ENCODE measurements around the gene PLOD3. TPM values are rescaled to one million over a fixed set of nuclear protein-coding genes. Genes with fewer than 3 reads are reported as not detected.
A peak's percentile ranks its signal among the peaks of the same experiment; 100 is the strongest.

PLOD3 gene
- total and polyA plus RNA-seq, 8 donors, result 12.4 to 260 (median 31.2) TPM

DNA sequence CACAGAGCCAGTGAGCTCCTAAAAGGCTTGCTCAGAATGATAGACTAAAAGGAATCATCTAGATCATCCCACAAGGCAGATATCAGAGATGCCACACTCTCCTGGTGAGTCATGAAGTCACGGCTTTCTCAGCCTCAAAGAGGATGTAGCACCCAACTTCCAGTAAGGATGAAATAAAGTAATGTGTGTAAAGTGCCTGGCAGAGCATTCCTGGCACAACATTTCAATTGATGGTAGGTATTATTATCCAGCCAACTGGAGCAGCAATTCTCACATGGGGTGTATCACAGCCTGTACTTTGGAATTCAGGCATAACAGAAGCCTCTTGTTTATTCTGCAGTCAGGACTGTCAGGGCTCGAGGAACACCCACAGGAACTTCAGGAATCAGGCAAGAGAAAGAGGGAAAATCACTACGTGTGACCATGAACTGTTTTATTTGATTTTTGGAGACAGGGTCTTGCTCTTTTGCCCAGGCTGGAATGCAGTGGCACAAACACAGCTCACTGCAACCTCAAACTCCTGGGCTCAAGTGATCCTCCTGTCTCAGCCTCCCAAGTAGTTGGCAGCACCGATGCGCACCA lies 32.0 kb downstream of the PLOD3 start:
- Histone ChIP-seq H3K36me3 (no peaks in the 10 kb centered on the region), H3K4me3 (no peak overlapping the region), H3K4me1 (peaks cover 0 to 8% (median under 1%) of the 10 kb centered on the region in 4 donors), H3K27ac (no peak overlapping the region), H3K27me3 (peaks cover 2 to 65% (median 22%) of the 10 kb centered on the region in 3 donors), H3K9me3 (no peaks in the 10 kb centered on the region)
- 47 to 51% (median 49%) methylated on average over 5 of the region's 5 CpGs for WGBS, 5 donors
- intact Hi-C loops (cut with DNase I; ENCODE audit: low total_unique reads), result no loop called here
- TF ChIP-seq, protein P1, sequence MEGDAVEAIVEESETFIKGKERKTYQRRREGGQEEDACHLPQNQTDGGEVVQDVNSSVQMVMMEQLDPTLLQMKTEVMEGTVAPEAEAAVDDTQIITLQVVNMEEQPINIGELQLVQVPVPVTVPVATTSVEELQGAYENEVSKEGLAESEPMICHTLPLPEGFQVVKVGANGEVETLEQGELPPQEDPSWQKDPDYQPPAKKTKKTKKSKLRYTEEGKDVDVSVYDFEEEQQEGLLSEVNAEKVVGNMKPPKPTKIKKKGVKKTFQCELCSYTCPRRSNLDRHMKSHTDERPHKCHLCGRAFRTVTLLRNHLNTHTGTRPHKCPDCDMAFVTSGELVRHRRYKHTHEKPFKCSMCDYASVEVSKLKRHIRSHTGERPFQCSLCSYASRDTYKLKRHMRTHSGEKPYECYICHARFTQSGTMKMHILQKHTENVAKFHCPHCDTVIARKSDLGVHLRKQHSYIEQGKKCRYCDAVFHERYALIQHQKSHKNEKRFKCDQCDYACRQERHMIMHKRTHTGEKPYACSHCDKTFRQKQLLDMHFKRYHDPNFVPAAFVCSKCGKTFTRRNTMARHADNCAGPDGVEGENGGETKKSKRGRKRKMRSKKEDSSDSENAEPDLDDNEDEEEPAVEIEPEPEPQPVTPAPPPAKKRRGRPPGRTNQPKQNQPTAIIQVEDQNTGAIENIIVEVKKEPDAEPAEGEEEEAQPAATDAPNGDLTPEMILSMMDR (IDR thresholded peaks at IDR 0.05), result no peak
- no peak for TF ChIP-seq EP300 (IDR thresholded peaks at IDR 0.05)
- no peak for TF ChIP-seq POLR2AphosphoS5 (IDR thresholded peaks at IDR 0.05)
- TF ChIP-seq POLR2A (IDR thresholded peaks at IDR 0.05), result no peak
- DNase-seq, result no peak

DNA sequence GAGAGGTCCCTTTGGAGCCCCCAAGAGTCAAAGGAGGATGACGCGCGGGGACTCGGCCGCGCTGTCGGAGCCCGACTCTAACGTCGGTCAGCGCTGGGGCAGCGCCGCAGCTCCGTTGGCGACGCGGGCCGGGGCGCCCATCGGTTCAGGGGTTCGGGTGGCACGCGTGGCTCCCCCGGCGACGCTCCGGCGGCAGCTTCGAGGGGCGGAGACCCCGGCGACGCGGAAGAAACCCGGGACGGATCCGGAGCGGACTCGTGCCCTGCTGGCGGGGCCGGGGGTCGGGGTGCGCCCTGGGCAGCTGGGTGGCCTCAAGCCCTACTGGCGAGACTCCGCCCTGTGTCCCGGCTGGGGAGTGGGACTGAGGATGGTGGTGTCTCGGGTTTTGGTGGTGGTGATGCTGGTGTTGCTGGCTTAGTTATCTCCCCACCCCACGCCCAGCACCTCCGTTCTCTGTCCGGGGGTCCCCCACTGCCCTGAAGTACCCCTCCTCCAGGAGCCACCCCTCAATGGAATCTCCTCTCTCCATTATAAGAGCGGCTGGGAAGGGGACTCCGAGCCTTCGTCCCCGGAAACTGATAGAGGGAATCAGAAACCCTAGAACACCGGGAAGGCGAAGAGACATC lies 37.1 kb downstream of the PLOD3 start, which contains the start of gene NAT16:
Gene NAT16, minus strand, starts transcription at position 164 of the 626 bp plus-strand sequence. CDS start 5,486 bp downstream, outside the sequence.
- WGBS, 5 donors, result 3 to 7% (median 3%) methylated on average over 10 to 56 of the region's 56 CpGs
- no peaks in the 10 kb centered on the region for H3K9me3 ChIP-seq
- intact Hi-C loops (cut with DNase I; ENCODE audit: low total_unique reads), result no loop called here
- H3K4me1 ChIP-seq, result peaks cover 10 to 24% (median 15%) of the 10 kb centered on the region in 4 donors
- peak within 1 kb of the TSS in 2 of 4 donors; percentile 10 to 15 for H3K4me3 ChIP-seq
- TF ChIP-seq POLR2A (IDR thresholded peaks at IDR 0.05) (no peak), POLR2AphosphoS5 (IDR thresholded peaks at IDR 0.05) (no peak), EP300 (IDR thresholded peaks at IDR 0.05) (no peak)
- TF ChIP-seq, protein P1 (IDR thresholded peaks at IDR 0.05), result no peak
- H3K27me3 ChIP-seq, result peaks cover 23 to 94% (median 73%) of the 10 kb centered on the region in 3 donors
- H3K27ac ChIP-seq, result no peak within 1 kb of the TSS
- H3K36me3 ChIP-seq, result no peaks in the 10 kb centered on the region
- DNase-seq, result no peak

DNA sequence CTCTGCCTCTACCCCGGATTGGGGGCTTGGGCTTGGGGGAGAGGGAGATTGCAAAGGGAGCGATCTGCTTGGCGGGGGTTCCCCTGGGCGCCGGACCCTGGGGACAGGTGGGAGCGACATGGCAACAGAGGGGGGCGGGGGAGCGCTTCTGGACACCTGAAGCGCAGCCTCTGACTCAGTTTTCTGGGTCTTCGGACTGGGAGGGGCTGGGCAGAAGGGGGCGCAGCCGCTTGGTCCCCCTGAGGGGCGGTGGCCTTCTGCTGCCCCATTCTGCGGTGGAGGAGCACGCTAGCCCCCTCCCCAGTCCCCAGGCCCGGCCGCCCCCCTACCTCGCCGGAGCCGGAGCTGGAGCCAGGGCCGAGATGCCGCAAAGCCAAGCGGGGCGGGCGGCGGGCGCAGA lies 37.7 kb downstream of the PLOD3 start:
- Histone ChIP-seq H3K4me3 (peak overlapping the region in 2 of 4 donors; percentile 10 to 15), H3K36me3 (no peaks in the 10 kb centered on the region), H3K27ac (no peak overlapping the region), H3K27me3 (peaks cover 23 to 97% (median 79%) of the 10 kb centered on the region in 3 donors), H3K9me3 (no peaks in the 10 kb centered on the region), H3K4me1 (peaks cover 10 to 25% (median 15%) of the 10 kb centered on the region in 4 donors)
- intact Hi-C loops (cut with DNase I; ENCODE audit: low total_unique reads), result no loop called here
- WGBS, 5 donors, result 0 to 15% (median 2%) methylated on average over 4 to 27 of the region's 27 CpGs
- TF ChIP-seq, protein P1 (IDR thresholded peaks at IDR 0.05), result no peak
- TF ChIP-seq EP300 (IDR thresholded peaks at IDR 0.05), result no peak
- TF ChIP-seq POLR2A (IDR thresholded peaks at IDR 0.05), result no peak
- no peak for TF ChIP-seq POLR2AphosphoS5 (IDR thresholded peaks at IDR 0.05)
- DNase-seq, result no peak

DNA sequence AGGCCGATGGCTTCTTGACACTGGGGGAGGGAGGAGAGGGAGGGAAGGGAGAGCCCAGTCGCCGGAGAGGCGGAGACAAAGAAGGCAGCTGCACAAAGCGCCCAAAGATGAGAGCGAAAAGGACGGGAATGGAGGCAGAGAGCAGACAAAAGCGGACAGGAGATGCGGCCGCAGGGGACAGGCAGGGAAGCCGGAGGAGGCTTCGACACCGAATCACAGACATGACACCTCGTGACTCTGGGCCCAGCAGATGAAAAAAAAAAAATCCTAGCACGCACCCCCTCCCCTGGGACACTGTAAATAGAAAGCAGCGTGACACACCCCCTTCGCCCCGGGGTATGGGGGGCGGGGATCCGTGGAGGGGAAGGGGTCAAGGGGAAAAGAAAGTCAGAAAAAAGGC lies 38.3 kb downstream of the PLOD3 start:
- H3K4me1 ChIP-seq, result peaks cover 11 to 31% (median 20%) of the 10 kb centered on the region in 4 donors
- 1 to 4% (median 2%) methylated on average over 19 to 20 of the region's 20 CpGs for WGBS, 5 donors
- no peak overlapping the region for H3K27ac ChIP-seq
- peak in 1 of 2 donors; percentile 36 for DNase-seq
- H3K4me3 ChIP-seq, result no peak overlapping the region
- intact Hi-C loops (cut with DNase I; ENCODE audit: low total_unique reads), result no loop called here
- H3K36me3 ChIP-seq, result no peaks in the 10 kb centered on the region
- H3K9me3 ChIP-seq, result no peaks in the 10 kb centered on the region
- peaks cover 23 to 97% (median 85%) of the 10 kb centered on the region in 3 donors for H3K27me3 ChIP-seq
- TF ChIP-seq EP300 (IDR thresholded peaks at IDR 0.05) (no peak), POLR2A (IDR thresholded peaks at IDR 0.05) (no peak), POLR2AphosphoS5 (IDR thresholded peaks at IDR 0.05) (no peak)
- TF ChIP-seq, protein P1 (IDR thresholded peaks at IDR 0.05), result no peak

Measured in stomach (tissue), 9 donors.